Sigmoid colon (tissue), 4 donors: ENCODE data around the gene SLC10A3.

Experiments
- EP300 ChIP-seq, 4 donors: sonication (generic); formaldehyde crosslinking; IDR thresholded peaks; one replicate each; pipeline ENCODE4 v1.6.1; 2017; ENCODE audit warnings: antibody characterized with exemption in 4 of 4
- POLR2A ChIP-seq, 2 donors: fragments of 450-650 bp; IDR thresholded peaks; one replicate each; pipeline ENCODE4 v1.6.1; 2016; ENCODE audit warnings: antibody characterized with exemption in 2 of 2, mild to moderate bottlenecking in 2 of 2, moderate library complexity in 2 of 2
- POLR2AphosphoS5 ChIP-seq, 4 donors: sonication (generic); formaldehyde crosslinking; IDR thresholded peaks; one replicate each; pipeline ENCODE4 v1.6.1; 2017; ENCODE audit warnings: antibody characterized with exemption in 4 of 4
- TF ChIP-seq, protein P1 (sequence below), 4 experiments: fragments of 450-650 bp in 3 of 4; fragments of 200-600 bp in 1 of 4; IDR thresholded peaks; one replicate each; pipeline ENCODE4 v1.5.1; 2016 to 2019; ENCODE audit warnings: antibody characterized with exemption in 4 of 4, mild to moderate bottlenecking in 3 of 4, moderate library complexity in 2 of 4

DNA sequence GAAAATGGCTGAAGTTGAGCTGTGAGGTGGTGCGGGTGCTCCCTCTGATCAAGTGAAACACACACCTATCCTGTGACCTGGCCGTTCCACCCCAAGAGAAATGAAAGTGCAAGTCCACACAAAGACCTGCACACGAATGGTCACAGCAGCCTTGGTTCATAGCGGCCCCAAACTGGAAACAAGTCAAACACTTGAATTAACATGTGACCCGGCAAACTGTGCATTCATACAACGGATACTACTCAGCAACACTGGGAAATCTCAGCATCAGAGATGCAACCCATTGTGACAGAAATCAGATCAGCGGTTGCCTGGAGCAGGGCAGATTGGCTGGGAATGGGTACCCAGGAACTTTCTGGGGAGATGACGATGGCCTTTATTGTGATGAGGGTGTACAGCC lies 48.6 kb upstream of the SLC10A3 start:
- TF ChIP-seq POLR2A (IDR thresholded peaks at IDR 0.05) (no peak), POLR2AphosphoS5 (IDR thresholded peaks at IDR 0.05) (no peak), EP300 (IDR thresholded peaks at IDR 0.05) (no peak)
- TF ChIP-seq, protein P1, sequence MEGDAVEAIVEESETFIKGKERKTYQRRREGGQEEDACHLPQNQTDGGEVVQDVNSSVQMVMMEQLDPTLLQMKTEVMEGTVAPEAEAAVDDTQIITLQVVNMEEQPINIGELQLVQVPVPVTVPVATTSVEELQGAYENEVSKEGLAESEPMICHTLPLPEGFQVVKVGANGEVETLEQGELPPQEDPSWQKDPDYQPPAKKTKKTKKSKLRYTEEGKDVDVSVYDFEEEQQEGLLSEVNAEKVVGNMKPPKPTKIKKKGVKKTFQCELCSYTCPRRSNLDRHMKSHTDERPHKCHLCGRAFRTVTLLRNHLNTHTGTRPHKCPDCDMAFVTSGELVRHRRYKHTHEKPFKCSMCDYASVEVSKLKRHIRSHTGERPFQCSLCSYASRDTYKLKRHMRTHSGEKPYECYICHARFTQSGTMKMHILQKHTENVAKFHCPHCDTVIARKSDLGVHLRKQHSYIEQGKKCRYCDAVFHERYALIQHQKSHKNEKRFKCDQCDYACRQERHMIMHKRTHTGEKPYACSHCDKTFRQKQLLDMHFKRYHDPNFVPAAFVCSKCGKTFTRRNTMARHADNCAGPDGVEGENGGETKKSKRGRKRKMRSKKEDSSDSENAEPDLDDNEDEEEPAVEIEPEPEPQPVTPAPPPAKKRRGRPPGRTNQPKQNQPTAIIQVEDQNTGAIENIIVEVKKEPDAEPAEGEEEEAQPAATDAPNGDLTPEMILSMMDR (IDR thresholded peaks at IDR 0.05): no peak
